ENCODE results near the gene CD209. TPM values are rescaled to one million over a fixed set of nuclear protein-coding genes. Genes with fewer than 3 reads are reported as not detected.
"Not testable (repeated sequence)": the region's sequence is repeated elsewhere in the genome, so short reads cannot be mapped to it uniquely, and the experiment has no call there.

CD209 gene
- total and polyA plus RNA-seq, 2 donors (not counting 3 experiments of a cell fraction or from before 2014, with no cell fraction given): not detected

DNA sequence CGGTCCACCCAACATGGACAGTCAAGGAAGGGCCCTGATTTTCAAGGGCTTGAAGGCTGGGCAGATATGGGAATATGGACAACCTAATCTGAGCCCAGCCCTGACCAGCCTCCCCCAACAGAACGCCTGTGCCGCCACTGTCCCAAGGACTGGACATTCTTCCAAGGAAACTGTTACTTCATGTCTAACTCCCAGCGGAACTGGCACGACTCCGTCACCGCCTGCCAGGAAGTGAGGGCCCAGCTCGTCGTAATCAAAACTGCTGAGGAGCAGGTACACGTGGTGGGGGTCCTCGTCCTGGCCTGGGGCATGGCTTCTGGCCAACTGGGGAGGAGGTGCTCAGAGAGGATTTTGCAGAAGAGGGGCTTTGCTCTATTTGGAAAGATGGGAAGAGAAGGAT is 19.2 kb upstream of the CD209 start:
- H2AFZ ChIP-seq (ENCODE audit: low read depth, low read length): no peak overlapping the region
- no peak overlapping the region for H3K27ac ChIP-seq (ENCODE audit: insufficient read depth, low read depth, low read length)
- H3K4me2 ChIP-seq (ENCODE audit: insufficient read depth, low read length): no peak overlapping the region
- FAIRE-seq (no peak), DNase-seq (ENCODE audit: low read depth, low spot score) (no peak)
- CTCF ChIA-PET: no interaction called here
- H3K79me2 ChIP-seq (ENCODE audit: control insufficient read depth, insufficient read depth, low read length): no peaks in the 10 kb centered on the region
- no peaks in the 10 kb centered on the region for H3K36me3 ChIP-seq (ENCODE audit: control insufficient read depth in 2 of 2, extremely low read depth in 1 of 2, insufficient read depth in 2 of 2, low read length in 2 of 2)
- H3K9me1 ChIP-seq (replicated peaks; ENCODE audit: control insufficient read depth, extremely low read depth, insufficient read depth, low read length): no peaks in the 10 kb centered on the region
- no TSS peak for BruUV-seq (replicated peaks)
- no peaks in the 10 kb centered on the region for H3K9me3 ChIP-seq (replicated peaks; ENCODE audit: control insufficient read depth, insufficient read depth, low read length)
- dilution Hi-C loops (cut with MboI; ENCODE audit: extremely low pct_ligation_motif_present, low sequenced_read_pairs): no loop called here
- POLR2A ChIA-PET: no interaction called here
- intact Hi-C loops (cut with micrococcal nuclease): no loop called here
- H3K9ac ChIP-seq (replicated peaks; ENCODE audit: extremely low read depth, insufficient read depth, low read length): no peak overlapping the region
- no peaks in the 10 kb centered on the region for H4K20me1 ChIP-seq (replicated peaks; ENCODE audit: control insufficient read depth, extremely low read depth, insufficient read depth, low read length)
- H3K27me3 ChIP-seq (ENCODE audit: control insufficient read depth in 2 of 2, insufficient read depth in 2 of 2, low read length in 2 of 2): no peaks in the 10 kb centered on the region
- TF ChIP-seq EZH2 (IDR thresholded peaks at IDR 0.05; ENCODE audit: borderline replicate concordance, low read depth, low read length, severe bottlenecking): no peak
- TF ChIP-seq POLR2A (IDR thresholded peaks at IDR 0.05; ENCODE audit: low read depth, low read length): no peak
- no peaks in the 10 kb centered on the region for H3K4me1 ChIP-seq (ENCODE audit: control insufficient read depth, extremely low read depth, insufficient read depth, low read length)
- no peak overlapping the region for H3K4me3 ChIP-seq (replicated peaks in 1 of 3; ENCODE audit: insufficient read depth in 1 of 3, low read depth in 1 of 3, low read length in 3 of 3)

DNA sequence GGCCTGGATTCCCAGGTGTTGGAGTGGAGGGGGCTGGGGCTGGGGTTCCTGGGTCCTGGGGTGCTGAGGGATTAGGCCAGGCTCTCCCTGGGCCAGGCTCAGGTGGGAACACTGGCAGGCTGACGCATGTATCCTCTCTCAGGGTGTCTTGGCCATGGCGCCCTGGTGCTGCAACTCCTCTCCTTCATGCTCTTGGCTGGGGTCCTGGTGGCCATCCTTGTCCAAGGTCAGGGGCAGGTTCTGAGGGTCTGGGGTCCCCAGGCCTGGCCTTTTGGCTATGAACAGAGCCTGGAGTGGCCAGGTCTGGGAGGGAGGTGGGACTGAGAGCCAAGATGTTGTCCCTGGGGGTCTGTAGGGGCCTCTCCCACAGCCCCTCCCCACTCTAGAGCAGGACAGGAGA is 17.7 kb upstream of the CD209 start:
- FAIRE-seq; CTCF ChIA-PET; H3K79me2 ChIP-seq (ENCODE audit: control insufficient read depth, insufficient read depth, low read length); H3K9me1 ChIP-seq (replicated peaks; ENCODE audit: control insufficient read depth, extremely low read depth, insufficient read depth, low read length); H4K20me1 ChIP-seq (replicated peaks; ENCODE audit: control insufficient read depth, extremely low read depth, insufficient read depth, low read length); dilution Hi-C loops (cut with MboI; ENCODE audit: extremely low pct_ligation_motif_present, low sequenced_read_pairs); POLR2A ChIA-PET; H3K27ac ChIP-seq (ENCODE audit: insufficient read depth, low read depth, low read length); H2AFZ ChIP-seq (ENCODE audit: low read depth, low read length); H3K4me1 ChIP-seq (ENCODE audit: control insufficient read depth, extremely low read depth, insufficient read depth, low read length); H3K9ac ChIP-seq (replicated peaks; ENCODE audit: extremely low read depth, insufficient read depth, low read length); DNase-seq (ENCODE audit: low read depth, low spot score); H3K4me2 ChIP-seq (ENCODE audit: insufficient read depth, low read length); BruUV-seq (replicated peaks); H3K9me3 ChIP-seq (replicated peaks; ENCODE audit: control insufficient read depth, insufficient read depth, low read length); H3K36me3 ChIP-seq (ENCODE audit: control insufficient read depth in 2 of 2, extremely low read depth in 1 of 2, insufficient read depth in 2 of 2, low read length in 2 of 2); H3K27me3 ChIP-seq (ENCODE audit: control insufficient read depth in 2 of 2, insufficient read depth in 2 of 2, low read length in 2 of 2); H3K4me3 ChIP-seq (replicated peaks in 1 of 3; ENCODE audit: insufficient read depth in 1 of 3, low read depth in 1 of 3, low read length in 3 of 3); intact Hi-C loops (cut with micrococcal nuclease): not testable (repeated sequence)

DNA sequence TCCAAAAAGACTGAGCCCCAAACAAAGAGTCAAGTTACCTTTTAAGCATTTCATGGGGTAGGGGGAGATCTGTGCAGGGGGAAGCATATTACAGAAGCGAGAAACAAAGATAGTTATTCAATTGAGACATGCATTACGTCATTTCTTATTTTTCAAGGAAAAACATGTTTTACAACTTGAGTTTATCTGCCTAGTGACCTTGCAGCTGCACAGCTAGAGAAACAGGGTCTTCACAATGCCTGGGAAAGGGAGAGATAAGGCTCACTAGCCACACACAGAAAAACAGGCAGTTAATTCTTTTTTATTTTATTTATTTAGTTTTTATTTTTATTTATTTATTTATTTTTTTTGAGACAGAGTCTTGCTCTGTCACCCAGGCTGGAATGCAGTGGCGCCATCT is 16.8 kb upstream of the CD209 start:
- H3K9me1 ChIP-seq (replicated peaks; ENCODE audit: control insufficient read depth, extremely low read depth, insufficient read depth, low read length); H3K9me3 ChIP-seq (replicated peaks; ENCODE audit: control insufficient read depth, insufficient read depth, low read length); H3K4me1 ChIP-seq (ENCODE audit: control insufficient read depth, extremely low read depth, insufficient read depth, low read length); BruUV-seq (replicated peaks); H2AFZ ChIP-seq (ENCODE audit: low read depth, low read length); FAIRE-seq; H4K20me1 ChIP-seq (replicated peaks; ENCODE audit: control insufficient read depth, extremely low read depth, insufficient read depth, low read length); H3K36me3 ChIP-seq (ENCODE audit: control insufficient read depth in 2 of 2, extremely low read depth in 1 of 2, insufficient read depth in 2 of 2, low read length in 2 of 2); intact Hi-C loops (cut with micrococcal nuclease); H3K79me2 ChIP-seq (ENCODE audit: control insufficient read depth, insufficient read depth, low read length); DNase-seq (ENCODE audit: low read depth, low spot score); H3K9ac ChIP-seq (replicated peaks; ENCODE audit: extremely low read depth, insufficient read depth, low read length); H3K4me3 ChIP-seq (replicated peaks in 1 of 3; ENCODE audit: insufficient read depth in 1 of 3, low read depth in 1 of 3, low read length in 3 of 3); dilution Hi-C loops (cut with MboI; ENCODE audit: extremely low pct_ligation_motif_present, low sequenced_read_pairs); POLR2A ChIA-PET; H3K27ac ChIP-seq (ENCODE audit: insufficient read depth, low read depth, low read length); H3K4me2 ChIP-seq (ENCODE audit: insufficient read depth, low read length); H3K27me3 ChIP-seq (ENCODE audit: control insufficient read depth in 2 of 2, insufficient read depth in 2 of 2, low read length in 2 of 2): not testable (repeated sequence)
- CTCF ChIA-PET: interaction anchor here (1.0 kb wide), 1 partner anchor 27 kb away, joined by 3 read pairs; no protein-coding TSS in a partner anchor

Measured in endothelial cell of umbilical vein (primary cell).